ENCODE results near the gene NTSR2.

The NTSR2 gene

GRCh38 chr2:11669454-11670291 lies at the start of gene NTSR2:
NTSR2 (minus strand) TSS chr2:11670195; CDS start chr2:11670129, 66 bp downstream.
- no peak for DNase-seq

GRCh38 chr2:11719230-11719977 lies 49.4 kb upstream of the NTSR2 start:
- DNase-seq = no peak

- no peak for DNase-seq
Observed at GRCh38 chr2:11718606-11719005, 48.6 kb upstream of the NTSR2 start.

GRCh38 chr2:11717623-11718022 lies 47.6 kb upstream of the NTSR2 start:
- DNase-seq = no peak

GRCh38 chr2:11716689-11717321 lies 46.8 kb upstream of the NTSR2 start:
- DNase-seq = no peak

GRCh38 chr2:11715987-11716652 lies 46.1 kb upstream of the NTSR2 start:
- DNase-seq = no peak

- DNase-seq = no peak
Observed at GRCh38 chr2:11713815-11714214, 43.8 kb upstream of the NTSR2 start.

- no peak for DNase-seq
Observed at GRCh38 chr2:11712866-11713265, 42.9 kb upstream of the NTSR2 start.

GRCh38 chr2:11711751-11712150 lies 41.8 kb upstream of the NTSR2 start:
- DNase-seq = no peak

- DNase-seq = no peak
Observed at GRCh38 chr2:11711354-11711716, 41.3 kb upstream of the NTSR2 start.

GRCh38 chr2:11710632-11711353 lies 40.8 kb upstream of the NTSR2 start:
- peak; percentile 76 for DNase-seq

GRCh38 chr2:11710210-11710609 lies 40.2 kb upstream of the NTSR2 start:
- DNase-seq = peak; percentile 32

GRCh38 chr2:11709293-11709692 lies 39.3 kb upstream of the NTSR2 start:
- no peak for DNase-seq

GRCh38 chr2:11708106-11708505 lies 38.1 kb upstream of the NTSR2 start:
- no peak for DNase-seq

- no peak for DNase-seq
Observed at GRCh38 chr2:11705711-11706110, 35.7 kb upstream of the NTSR2 start.

GRCh38 chr2:11705063-11705462 lies 35.1 kb upstream of the NTSR2 start:
- no peak for DNase-seq

- no peak for DNase-seq
Observed at GRCh38 chr2:11703700-11704099, 33.7 kb upstream of the NTSR2 start.

- no peak for DNase-seq
Observed at GRCh38 chr2:11702946-11703345, 33.0 kb upstream of the NTSR2 start.

GRCh38 chr2:11701751-11702301 lies 31.8 kb upstream of the NTSR2 start:
- no peak for DNase-seq

GRCh38 chr2:11701206-11701605 lies 31.2 kb upstream of the NTSR2 start:
- DNase-seq = no peak

GRCh38 chr2:11699686-11700670 lies 30.0 kb upstream of the NTSR2 start:
- DNase-seq = no peak
